NB4 (cell line): Measurements from ENCODE around the gene APRT.
A peak's percentile ranks its signal among the peaks of the same experiment; 100 is the strongest.
"Not testable (repeated sequence)": the region's sequence is repeated elsewhere in the genome, so short reads cannot be mapped to it uniquely, and the experiment has no call there.

Source experiments
- DNase-seq: peaks from one replicate; pipeline ENCODE4 v3.0.0; 2010; ENCODE audit warnings: low read depth
- H3K4me3 ChIP-seq: one replicate; pipeline ENCODE4 v1.5.1; 2011; ENCODE audit warnings: mild to moderate bottlenecking, low read depth, low read length, moderate library complexity
- MAX ChIP-seq: IDR thresholded peaks from 2 replicates; pipeline ENCODE4 v1.6.1; 2011; ENCODE audit warnings: low read depth, low read length
- MYC ChIP-seq: IDR thresholded peaks from 2 replicates; pipeline ENCODE4 v1.6.1; 2011; ENCODE audit warnings: low read depth, low read length
- POLR2A ChIP-seq: IDR thresholded peaks from 2 replicates; pipeline ENCODE4 v1.6.1; 2011; ENCODE audit warnings: mild to moderate bottlenecking; ENCODE audit not compliant: insufficient read length; ENCODE audit errors: extremely low read depth
- TF ChIP-seq, protein P1 (sequence below): IDR thresholded peaks from one replicate; pipeline ENCODE4 v1.5.1; 2012; ENCODE audit warnings: low read depth, low read length

Gene APRT

GRCh38 chr16:88777471-88778270 lies 34.1 kb downstream of the APRT start:
- H3K4me3 ChIP-seq: no peak overlapping the region
- DNase-seq: no peak
- TF ChIP-seq MAX: no peak
- no peak for TF ChIP-seq MYC
- TF ChIP-seq POLR2A: no peak

GRCh38 chr16:88775825-88776224 lies 35.9 kb downstream of the APRT start:
- TF ChIP-seq, protein P1, sequence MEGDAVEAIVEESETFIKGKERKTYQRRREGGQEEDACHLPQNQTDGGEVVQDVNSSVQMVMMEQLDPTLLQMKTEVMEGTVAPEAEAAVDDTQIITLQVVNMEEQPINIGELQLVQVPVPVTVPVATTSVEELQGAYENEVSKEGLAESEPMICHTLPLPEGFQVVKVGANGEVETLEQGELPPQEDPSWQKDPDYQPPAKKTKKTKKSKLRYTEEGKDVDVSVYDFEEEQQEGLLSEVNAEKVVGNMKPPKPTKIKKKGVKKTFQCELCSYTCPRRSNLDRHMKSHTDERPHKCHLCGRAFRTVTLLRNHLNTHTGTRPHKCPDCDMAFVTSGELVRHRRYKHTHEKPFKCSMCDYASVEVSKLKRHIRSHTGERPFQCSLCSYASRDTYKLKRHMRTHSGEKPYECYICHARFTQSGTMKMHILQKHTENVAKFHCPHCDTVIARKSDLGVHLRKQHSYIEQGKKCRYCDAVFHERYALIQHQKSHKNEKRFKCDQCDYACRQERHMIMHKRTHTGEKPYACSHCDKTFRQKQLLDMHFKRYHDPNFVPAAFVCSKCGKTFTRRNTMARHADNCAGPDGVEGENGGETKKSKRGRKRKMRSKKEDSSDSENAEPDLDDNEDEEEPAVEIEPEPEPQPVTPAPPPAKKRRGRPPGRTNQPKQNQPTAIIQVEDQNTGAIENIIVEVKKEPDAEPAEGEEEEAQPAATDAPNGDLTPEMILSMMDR: no peak
- TF ChIP-seq MAX: no peak
- no peak for TF ChIP-seq MYC
- no peak for TF ChIP-seq POLR2A
- no peak for DNase-seq
- H3K4me3 ChIP-seq: no peak overlapping the region

GRCh38 chr16:88774544-88775393 lies 37.0 kb downstream of the APRT start:
- no peak overlapping the region for H3K4me3 ChIP-seq
- DNase-seq: no peak

GRCh38 chr16:88773812-88774291 lies 37.9 kb downstream of the APRT start:
- TF ChIP-seq MAX: no peak
- TF ChIP-seq POLR2A: no peak
- TF ChIP-seq, protein P1: no peak
- no peak for TF ChIP-seq MYC
- DNase-seq: peak; percentile 61
- H3K4me3 ChIP-seq: no peak overlapping the region

More at GRCh38 chr16:88774544-88775393, 37.0 kb downstream of the APRT start:
- TF ChIP-seq MAX (no peak), POLR2A (no peak), MYC (no peak)
- TF ChIP-seq, protein P1: no peak

- H3K4me3 ChIP-seq: no peak overlapping the region
- TF ChIP-seq POLR2A: no peak
- TF ChIP-seq, protein P1: no peak
- no peak for TF ChIP-seq MAX
- TF ChIP-seq MYC: no peak
- no peak for DNase-seq
Measured at GRCh38 chr16:88772871-88773811, 38.6 kb downstream of the APRT start.

GRCh38 chr16:88771781-88772180 lies 39.9 kb downstream of the APRT start:
- H3K4me3 ChIP-seq, DNase-seq: not testable (repeated sequence)
